Kidney (tissue), 14 donors: ENCODE results near the gene KIF21B. TPM values are rescaled to one million over a fixed set of nuclear protein-coding genes. Genes with fewer than 3 reads are reported as not detected.

Experiments used
- DNase-seq, 5 donors: peaks; one replicate each; pipeline ENCODE4 v3.0.0-alpha.2; 2013 to 2020
- FAIRE-seq: peaks from 2 replicates; lab custom pipeline; 2012; peaks lifted over from hg19 to GRCh38; lab: Jason Lieb, UNC
- H3K27ac ChIP-seq, 2 donors: one replicate each; pipeline ENCODE4 v1.7.0; 2013; ENCODE audit warnings: low read depth in 2 of 2, low read length in 2 of 2, inconsistent platforms in 1 of 2
- H3K27me3 ChIP-seq: one replicate; pipeline ENCODE4 v1.7.1; 2013; ENCODE audit warnings: low read length, inconsistent platforms; ENCODE audit not compliant: control insufficient read depth, insufficient read depth
- H3K36me3 ChIP-seq, 3 donors: one replicate each; pipeline versions ENCODE4 v1.7.0 to v1.7.1; 2013; ENCODE audit warnings: low read length in 3 of 3, control low read depth in 1 of 3, inconsistent platforms in 1 of 3; ENCODE audit not compliant: insufficient read depth in 3 of 3, control insufficient read depth in 2 of 3
- H3K4me1 ChIP-seq, 3 donors: one replicate each; pipeline versions ENCODE4 v1.7.0 to v1.7.1; 2013; ENCODE audit warnings: low read length in 3 of 3, inconsistent platforms in 1 of 3, low read depth in 1 of 3; ENCODE audit not compliant: control insufficient read depth in 2 of 3, insufficient read depth in 2 of 3
- H3K4me3 ChIP-seq, 3 donors: one replicate each; pipeline versions ENCODE4 v1.7.0 to v1.8.1; 2013; ENCODE audit warnings: low read length in 3 of 3, control low read depth in 1 of 3, inconsistent platforms in 1 of 3
- H3K9ac ChIP-seq, 3 donors: one replicate each; pipeline versions ENCODE4 v1.7.0 to v1.7.1; 2013; ENCODE audit warnings: low read length in 3 of 3, control low read depth in 1 of 3, inconsistent platforms in 1 of 3
- H3K9me3 ChIP-seq, 3 donors: one replicate each; pipeline versions ENCODE4 v1.7.0 to v1.7.1; 2013; ENCODE audit warnings: low read length in 3 of 3, control low read depth in 1 of 3, inconsistent platforms in 1 of 3; ENCODE audit not compliant: control insufficient read depth in 2 of 3, insufficient read depth in 1 of 3
- intact Hi-C: fragments of 100-400 bp; cut with DNase I; formaldehyde crosslinking; loops from one replicate; pipeline ENCODE4 v1.11.1; 2022
- polyA plus RNA-seq: library from polyadenylated mRNA; stranded (reverse); fragments of 350-450 nt; fragmentation: Illumina TruSeq; extraction: RNeasy Lipid Tissue Mini Kit (QIAGEN cat#74804); gene quantifications from one replicate; pipeline ENCODE4 v1.2.3, GENCODE V29; 2014; ENCODE audit warnings: low read depth, low replicate concordance; ENCODE audit not compliant: insufficient read depth
- total RNA-seq: library from RNA; stranded (reverse); fragmentation: NEBNext Ultra II Directional; extraction: Animal tissue kit (Norgen Biotek cat#: 25700); gene quantifications from one replicate; pipeline ENCODE4 v1.2.1, GENCODE V29; 2021
- TF ChIP-seq, protein P1 (sequence below): IDR thresholded peaks from 3 replicates; pipeline ENCODE4 v1.5.1; 2012; ENCODE audit warnings: mild to moderate bottlenecking, moderate library complexity, borderline replicate concordance; ENCODE audit not compliant: insufficient read depth; ENCODE audit errors: extremely low read depth
- donor health status: control.
- donor health status: control.
- donor health status: control.
- donor health status: control.
- donor health status: control.
- donor health status: DM: yes; HTN: yes; CAD: no.
- donor health status: Normal renal cell carcinoma (clear cell type).

Gene KIF21B
- total and polyA plus RNA-seq, 2 donors from 2014 or later: 0.19 to 5.6 TPM

DNA sequence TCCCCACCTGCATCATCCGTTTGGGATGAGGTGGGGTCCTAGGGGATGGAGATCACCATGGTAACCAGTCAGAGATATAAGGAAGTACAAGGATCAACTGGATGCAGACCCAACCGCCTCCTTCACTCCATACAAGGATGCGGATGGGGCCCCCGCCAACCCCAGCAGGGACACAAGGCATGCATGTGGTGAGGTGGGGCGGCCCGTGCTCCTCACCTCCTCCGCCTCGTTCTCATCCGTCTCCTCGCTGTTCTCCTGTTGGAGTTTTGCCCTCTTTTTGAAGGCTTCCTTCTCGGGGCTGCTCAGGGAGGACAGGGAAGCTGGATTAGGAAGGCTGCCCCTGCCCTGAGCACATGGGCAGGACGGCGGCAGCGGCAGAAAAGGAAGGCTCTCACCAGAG is 23.8 kb downstream of the KIF21B start:
- Histone ChIP-seq H3K27ac (no peak overlapping the region), H3K4me3 (no peak overlapping the region), H3K9ac (no peak overlapping the region), H3K27me3 (no peaks in the 10 kb centered on the region), H3K36me3 (no peaks in the 10 kb centered on the region), H3K9me3 (no peaks in the 10 kb centered on the region), H3K4me1 (no peaks in the 10 kb centered on the region)
- DNase-seq (no peak), FAIRE-seq (no peak)
- intact Hi-C loops: no loop called here
- TF ChIP-seq, protein P1, sequence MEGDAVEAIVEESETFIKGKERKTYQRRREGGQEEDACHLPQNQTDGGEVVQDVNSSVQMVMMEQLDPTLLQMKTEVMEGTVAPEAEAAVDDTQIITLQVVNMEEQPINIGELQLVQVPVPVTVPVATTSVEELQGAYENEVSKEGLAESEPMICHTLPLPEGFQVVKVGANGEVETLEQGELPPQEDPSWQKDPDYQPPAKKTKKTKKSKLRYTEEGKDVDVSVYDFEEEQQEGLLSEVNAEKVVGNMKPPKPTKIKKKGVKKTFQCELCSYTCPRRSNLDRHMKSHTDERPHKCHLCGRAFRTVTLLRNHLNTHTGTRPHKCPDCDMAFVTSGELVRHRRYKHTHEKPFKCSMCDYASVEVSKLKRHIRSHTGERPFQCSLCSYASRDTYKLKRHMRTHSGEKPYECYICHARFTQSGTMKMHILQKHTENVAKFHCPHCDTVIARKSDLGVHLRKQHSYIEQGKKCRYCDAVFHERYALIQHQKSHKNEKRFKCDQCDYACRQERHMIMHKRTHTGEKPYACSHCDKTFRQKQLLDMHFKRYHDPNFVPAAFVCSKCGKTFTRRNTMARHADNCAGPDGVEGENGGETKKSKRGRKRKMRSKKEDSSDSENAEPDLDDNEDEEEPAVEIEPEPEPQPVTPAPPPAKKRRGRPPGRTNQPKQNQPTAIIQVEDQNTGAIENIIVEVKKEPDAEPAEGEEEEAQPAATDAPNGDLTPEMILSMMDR: no peak

DNA sequence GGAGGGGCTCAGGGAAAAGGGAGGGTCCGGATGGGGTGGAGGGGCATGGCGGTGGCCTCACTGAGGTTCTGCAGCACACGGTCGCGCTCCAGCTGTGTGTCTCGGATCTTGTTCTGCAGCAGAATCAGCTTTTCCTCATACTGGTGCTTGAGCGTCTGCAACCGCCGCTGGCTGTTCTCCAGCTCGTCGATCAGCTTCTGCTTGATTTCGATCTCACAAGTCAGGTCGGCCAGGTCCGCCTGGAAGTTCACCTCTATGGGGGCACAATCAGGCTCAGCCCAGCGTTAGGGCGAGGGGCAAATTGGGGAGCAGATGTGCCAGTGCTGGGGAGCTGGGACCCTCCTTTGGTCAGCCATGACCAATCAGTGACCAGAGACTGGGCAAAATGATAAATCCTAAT is 25.2 kb downstream of the KIF21B start:
- TF ChIP-seq, protein P1: no peak
- FAIRE-seq: no peak

DNA sequence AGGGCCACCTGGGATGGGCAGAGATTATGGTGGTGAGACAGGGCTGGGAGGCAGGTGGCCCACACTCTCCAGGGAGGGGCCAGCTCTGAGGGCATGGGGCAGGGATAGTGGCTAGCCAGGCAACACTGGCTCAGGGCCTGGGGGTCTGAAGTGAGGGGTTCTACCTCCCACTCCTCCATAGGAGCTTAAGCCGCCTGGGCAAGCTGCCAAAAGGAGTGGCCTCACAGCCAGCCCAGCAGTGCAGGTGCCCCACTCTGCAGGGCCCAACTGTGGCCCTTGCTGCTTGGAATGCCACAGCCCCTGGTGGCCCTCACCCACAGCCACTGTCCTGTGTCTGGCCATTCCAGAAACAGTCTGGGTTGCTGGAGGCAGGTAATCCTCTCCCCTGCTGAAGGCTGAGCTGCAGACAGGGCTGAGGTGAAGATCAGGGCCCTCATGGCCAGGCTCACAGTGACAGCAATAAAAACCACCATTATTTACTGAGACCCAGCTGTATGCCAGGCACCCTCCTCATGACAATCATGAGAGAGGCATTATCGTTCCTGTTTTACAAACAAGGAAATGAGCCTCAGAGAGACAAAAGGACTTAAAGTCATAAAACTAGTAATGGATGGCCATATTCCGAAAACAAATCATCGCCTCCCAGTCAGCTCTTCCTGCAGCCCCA is 31.0 kb downstream of the KIF21B start:
- DNase-seq (peak in 2 of 5 donors; percentile 20 to 72), FAIRE-seq (no peak)
- intact Hi-C loops: no loop called here
- no peaks in the 10 kb centered on the region for H3K27me3 ChIP-seq
- TF ChIP-seq, protein P1: no peak
- H3K4me3 ChIP-seq: no peak overlapping the region
- H3K9ac ChIP-seq: no peak overlapping the region
- H3K36me3 ChIP-seq: no peaks in the 10 kb centered on the region
- H3K27ac ChIP-seq: no peak overlapping the region
- H3K9me3 ChIP-seq: no peaks in the 10 kb centered on the region
- no peaks in the 10 kb centered on the region for H3K4me1 ChIP-seq

More for the DNA sequence above, 25.2 kb downstream of the KIF21B start:
- Histone ChIP-seq H3K9me3 (no peaks in the 10 kb centered on the region), H3K9ac (no peak overlapping the region), H3K27me3 (no peaks in the 10 kb centered on the region), H3K36me3 (no peaks in the 10 kb centered on the region), H3K27ac (no peak overlapping the region), H3K4me3 (no peak overlapping the region), H3K4me1 (no peaks in the 10 kb centered on the region)
- intact Hi-C loops: no loop called here
- no peak for DNase-seq

DNA sequence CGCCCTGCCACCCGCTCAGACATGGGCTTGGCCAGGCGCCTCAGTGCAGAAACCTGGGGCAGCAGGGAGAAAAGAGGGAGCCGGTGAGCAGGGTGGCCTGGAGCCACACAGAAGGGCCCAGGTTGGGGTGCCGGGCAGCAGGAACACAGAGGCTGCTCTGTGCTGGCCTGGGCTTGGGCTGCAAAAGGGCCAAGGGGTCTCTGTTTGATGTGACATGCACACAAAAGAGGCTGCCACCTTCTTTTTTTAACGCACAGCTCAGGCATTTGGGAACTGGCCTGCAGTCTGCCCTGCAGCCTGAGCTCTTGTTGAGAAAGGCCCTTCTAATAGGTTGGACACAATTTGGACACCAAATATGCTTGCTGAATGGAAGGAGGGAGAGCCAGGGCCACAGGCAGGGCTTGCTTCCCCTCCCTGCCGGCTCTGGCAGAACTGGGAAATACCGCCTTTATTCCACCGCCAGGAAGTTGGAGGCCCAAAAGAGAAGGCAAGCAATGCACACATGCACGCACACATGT is 32.4 kb downstream of the KIF21B start:
- no peak overlapping the region for H3K9ac ChIP-seq
- FAIRE-seq: no peak
- H3K4me3 ChIP-seq: no peak overlapping the region
- no peak overlapping the region for H3K27ac ChIP-seq
- no peaks in the 10 kb centered on the region for H3K36me3 ChIP-seq
- no peaks in the 10 kb centered on the region for H3K27me3 ChIP-seq
- no peaks in the 10 kb centered on the region for H3K4me1 ChIP-seq
- TF ChIP-seq, protein P1: no peak
- DNase-seq: no peak
- intact Hi-C loops: no loop called here
- no peaks in the 10 kb centered on the region for H3K9me3 ChIP-seq
